ENCODE data around the gene PLEK.
"Not testable (repeated sequence)": the region's sequence is repeated elsewhere in the genome, so short reads cannot be mapped to it uniquely, and the experiment has no call there.

PLEK gene

DNA sequence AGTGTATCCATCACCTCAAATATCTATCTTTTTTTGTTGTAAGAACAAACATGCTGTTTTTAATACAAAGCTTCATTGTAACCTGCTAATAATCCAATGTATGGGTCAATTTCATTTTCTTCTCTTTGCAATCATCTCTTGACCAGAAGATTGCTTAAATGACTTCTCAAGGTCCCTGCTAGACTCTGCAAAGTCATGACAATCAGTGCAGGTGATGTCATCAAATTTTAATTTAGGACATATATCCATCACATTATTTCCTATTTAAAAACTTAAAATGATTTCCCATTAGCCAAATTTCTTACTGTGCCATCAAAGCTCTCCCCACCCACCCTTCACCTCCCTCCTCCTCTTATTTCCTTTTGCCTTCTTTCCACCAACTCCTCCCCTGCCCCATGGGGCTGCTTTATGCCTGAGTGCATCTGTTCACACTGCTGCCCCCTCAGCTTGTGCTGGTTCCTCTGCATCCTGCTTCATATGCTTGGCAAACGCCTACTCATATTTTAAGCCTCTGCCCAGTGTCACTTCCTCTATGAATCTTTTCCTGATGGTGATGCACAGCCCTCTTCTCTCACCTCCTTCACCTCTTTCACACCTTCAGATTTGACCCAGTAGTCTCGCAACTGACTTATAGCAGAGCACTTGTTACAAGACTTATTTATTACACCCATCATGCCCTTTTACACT is 20.3 kb downstream of the PLEK start:
- no peak for DNase-seq (ENCODE audit: low read depth in 2 of 2)

DNA sequence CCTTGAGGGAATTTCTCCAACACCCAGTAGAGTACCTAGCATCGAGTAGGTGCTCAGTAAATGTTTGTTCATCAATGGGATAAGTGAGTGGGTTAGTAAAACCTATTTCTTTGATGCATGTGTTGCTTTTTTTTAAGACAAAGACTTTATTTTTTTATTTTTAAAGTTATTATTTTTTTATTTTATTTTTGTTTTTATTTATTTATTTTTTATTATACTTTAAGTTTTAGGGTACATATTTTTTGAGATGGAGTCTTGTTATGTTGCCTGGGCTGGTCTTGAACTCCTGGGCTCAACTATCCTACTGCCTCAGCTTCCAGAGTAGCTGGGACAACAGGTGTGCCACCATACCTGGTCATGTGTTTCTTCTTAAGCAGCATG is 20.8 kb downstream of the PLEK start:
- DNase-seq (ENCODE audit: low read depth in 2 of 2): no peak

DNA sequence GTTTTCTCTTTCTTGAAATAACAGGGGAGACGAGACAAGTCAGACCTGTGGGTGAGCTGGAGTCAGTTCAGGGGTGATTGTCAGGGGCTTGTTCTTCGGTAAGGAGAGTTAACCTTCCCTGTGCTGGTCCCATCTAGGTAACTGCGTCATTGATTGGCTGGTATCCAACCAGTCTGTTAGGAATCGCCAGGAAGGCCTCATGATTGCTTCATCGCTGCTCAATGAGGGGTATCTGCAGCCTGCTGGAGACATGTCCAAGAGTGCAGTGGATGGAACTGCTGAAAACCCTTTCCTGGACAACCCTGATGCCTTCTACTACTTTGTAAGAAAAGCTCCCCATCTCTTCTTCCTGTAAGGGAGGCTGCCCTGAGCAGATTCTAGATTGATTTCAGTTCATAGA is 21.3 kb downstream of the PLEK start:
- DNase-seq (ENCODE audit: low read depth in 2 of 2): no peak

DNA sequence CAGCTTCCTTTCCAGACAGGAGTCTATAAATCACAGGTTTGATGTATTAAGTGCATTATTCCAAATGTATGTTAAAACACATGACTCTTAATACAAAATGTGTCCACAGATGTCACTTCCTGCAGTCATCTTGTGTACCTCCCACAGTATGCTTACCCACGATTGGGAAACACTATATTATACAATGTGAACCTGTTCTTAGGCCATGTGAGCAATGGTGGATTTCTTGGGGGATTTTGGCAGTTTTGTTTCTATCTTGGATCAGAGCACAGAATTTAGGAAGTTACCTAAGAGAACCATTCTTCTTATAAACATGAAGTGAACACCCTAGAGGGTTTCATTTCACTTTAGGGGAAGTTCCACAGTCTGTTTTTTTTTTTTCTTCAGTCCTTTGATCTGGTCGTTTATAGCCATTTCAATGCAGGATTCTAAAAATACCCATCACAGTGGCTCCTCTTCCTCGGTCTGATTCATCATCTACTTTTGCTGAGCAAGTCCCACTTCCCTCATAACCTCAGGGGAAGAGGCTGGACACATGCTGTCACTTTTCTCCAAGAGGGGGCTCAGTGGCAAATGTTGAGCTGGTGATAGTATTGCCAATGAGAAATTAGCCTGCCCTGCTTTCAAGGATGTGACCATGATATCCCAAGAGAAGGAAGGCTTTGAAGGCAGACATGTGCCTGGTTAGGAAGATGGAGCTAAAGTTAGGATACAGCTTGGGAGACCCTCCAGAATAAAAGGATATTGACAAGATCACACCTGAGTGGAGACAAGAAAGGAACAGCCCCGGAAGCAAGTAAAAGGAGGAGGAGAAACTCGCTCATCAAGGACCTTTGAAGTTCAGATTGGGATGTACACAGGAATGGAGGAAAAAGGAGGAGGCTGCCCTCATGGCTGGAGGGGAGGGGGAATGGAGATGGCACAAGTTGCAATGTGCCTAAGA is 22.6 kb downstream of the PLEK start:
- no peak for DNase-seq (ENCODE audit: low read depth in 2 of 2)

DNA sequence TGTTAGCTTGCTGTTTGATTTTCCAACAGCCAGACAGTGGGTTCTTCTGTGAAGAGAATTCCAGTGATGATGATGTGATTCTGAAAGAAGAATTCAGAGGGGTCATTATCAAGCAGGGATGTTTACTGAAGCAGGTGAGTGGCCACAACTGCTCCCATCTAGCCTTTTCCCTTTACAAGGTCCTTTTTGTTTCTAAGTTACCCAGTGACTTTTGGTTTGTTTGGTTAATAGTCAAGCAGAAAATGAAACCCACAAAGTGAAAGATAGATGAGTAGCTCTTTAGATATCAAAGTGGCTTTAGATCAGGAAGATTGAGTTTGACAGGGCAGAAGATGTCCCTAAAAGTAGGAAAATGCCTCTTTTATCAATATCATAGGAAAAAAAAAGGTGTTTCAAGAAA is 23.3 kb downstream of the PLEK start:
- no peak for DNase-seq (ENCODE audit: low read depth in 2 of 2)

DNA sequence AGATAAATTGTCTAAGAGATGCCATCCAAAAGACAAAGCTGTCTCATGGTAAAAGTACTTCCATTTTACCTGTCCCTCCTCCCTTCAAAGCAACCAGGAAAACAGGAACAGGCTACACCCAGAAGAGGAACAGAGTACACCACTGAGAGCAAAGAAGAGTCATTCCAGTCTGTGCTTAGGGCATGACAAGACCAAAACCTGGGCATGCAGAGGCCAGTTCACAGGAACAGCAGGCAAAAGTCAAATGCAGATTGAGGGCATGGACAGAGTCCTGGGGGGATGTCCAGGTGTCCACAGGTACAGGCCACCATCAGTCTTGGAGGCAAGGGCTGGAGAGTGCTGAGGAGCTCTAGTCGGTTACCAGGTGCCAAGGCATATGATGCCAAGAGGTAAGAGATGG is 23.7 kb downstream of the PLEK start:
- no peak for DNase-seq (ENCODE audit: low read depth in 2 of 2)

DNA sequence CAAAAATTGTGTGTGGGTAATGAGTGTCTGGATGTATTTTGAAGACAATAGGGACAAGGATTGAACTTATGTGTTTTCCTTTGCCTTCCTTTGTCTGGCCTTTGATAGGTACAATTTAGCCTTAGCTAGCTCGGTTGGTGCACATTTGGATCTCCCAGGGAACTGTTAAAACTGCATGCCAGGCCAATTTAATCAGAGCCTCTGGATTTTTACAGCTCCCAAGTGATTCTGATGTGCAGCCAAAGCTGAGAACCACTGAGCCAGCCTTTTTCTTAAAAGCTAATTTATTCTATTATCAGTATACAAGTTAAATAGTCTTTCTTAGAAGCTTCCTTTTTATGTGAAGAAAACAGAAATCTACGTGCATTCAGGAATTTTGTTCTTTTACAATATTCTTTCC is 25.0 kb downstream of the PLEK start:
- no peak for DNase-seq (ENCODE audit: low read depth in 2 of 2)

DNA sequence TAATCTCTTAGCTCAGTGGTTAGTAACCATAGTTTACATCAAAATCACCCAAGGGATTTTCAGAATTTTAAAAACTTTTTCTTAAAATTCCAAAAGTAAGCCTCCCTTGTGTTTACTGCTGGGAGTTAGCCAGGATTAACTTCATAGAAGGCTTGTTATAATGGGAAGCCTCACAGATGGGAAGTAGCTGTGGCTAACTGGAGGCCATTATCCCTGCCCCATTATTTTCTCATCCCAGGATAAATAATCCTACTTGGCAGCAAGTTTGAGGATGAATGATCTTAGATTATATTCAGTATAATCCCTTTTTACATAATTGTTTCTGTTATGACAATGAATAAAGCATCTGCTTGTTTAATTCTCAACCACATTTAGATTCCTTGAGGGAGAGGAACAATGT is 25.5 kb downstream of the PLEK start:
- no peak for DNase-seq (ENCODE audit: low read depth in 2 of 2)

DNA sequence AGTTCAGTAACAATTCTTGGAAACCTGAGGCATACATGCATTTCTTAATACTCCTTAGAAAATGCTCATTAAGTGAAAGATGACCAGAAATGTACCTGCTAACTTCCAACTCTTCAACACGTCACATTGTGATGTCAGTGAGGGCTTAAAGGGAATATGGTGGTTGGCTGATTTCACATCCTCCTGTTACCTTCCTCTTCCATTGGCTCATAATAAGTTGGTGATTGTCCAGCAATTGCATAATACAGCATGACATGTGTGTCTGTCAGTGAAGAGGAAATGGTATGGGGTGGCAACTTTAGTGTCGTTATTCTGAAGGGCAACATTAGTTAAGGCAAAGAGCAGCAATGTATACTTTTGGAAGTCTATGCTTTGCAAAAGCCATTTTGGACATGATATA is 26.0 kb downstream of the PLEK start:
- no peak for DNase-seq (ENCODE audit: low read depth in 2 of 2)

DNA sequence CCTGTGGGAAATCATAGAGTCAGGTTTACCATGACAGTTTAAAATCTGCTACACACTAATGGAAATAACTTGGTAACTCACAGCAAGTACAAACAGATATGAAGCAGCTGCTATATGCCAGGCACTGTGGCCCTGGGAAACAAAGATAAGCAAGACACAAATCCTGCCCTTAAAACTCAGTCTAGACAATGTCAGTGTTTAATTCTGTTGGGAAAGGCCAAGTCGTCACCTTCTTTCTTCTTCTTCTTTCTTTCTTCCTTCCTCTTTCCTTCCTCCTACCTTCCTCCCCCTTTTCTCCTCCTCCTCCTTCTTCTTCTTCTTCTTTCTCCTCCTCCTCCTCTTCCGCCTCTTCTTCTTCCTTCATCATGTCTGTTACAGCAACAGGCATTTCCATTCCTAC is 26.8 kb downstream of the PLEK start:
- DNase-seq (ENCODE audit: low read depth in 2 of 2): no peak

DNA sequence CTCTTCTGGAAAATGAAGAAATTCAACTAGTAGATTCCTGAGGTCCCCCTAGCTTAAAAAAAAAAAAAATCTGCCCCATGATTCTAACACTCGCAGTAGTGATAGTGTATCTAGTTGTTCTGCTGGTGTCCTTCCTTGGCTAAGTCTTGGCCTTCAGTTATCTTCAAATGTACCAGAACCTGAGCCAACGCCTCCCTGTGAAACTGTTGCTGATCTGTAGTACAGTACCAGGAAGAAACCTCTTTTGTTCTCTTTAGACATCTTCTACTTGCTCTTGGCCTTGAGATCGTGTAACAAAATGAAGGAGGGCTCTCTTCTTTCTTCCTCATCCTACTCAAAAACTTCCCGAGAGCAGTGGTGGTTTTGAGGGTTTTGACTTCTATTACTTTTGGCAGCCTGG is 31.0 kb downstream of the PLEK start:
- DNase-seq (ENCODE audit: low read depth in 2 of 2): no peak

DNA sequence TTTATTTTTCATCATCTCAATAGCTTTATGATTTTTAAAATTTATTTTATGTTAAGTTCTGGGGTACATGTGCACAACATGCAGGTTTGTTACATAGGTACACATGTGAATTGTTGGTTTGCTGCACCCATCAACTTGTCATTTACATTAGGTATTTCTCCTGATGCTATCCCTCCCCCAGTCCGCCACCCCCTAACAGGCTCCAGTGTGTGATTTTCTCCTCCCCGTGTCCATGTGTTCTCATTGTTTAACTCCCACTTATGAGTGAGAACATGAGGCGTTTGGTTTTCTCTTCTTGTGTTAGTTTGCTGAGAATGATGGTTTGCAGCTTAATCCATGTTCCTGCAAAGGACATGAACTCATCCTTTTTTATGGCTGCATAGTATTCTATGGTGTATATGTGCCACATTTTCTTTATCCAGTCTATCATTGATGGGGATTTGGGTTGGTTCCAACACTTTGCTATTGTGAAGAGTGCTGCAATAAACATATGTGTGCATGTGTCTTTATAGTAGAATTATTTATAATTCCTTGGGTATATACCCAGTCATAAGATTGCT is 32.7 kb downstream of the PLEK start:
- DNase-seq (ENCODE audit: low read depth in 2 of 2): not testable (repeated sequence)

DNA sequence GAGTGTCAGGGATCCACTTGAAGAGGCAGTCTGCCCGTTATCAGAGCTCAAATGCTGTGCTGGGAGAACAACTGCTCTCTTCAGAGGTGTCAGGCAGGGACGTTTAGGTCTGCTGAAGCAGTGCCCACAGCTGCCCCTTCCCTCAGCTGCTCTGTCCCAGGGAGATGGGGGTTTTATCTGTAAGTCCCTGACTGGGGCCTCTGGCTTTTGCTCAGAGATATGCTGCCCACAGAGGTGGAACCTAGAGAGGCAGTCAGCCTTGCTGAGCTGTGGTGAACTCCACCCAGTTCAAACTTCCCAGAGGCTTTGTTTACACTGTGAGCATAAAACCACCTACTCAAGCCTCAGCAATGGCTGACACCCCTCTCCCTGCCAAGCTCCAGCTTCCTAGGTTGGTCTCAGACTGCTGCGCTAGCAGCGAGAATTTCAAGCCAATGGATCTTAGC is 38.1 kb downstream of the PLEK start:
- DNase-seq (ENCODE audit: low read depth in 2 of 2): no peak

DNA sequence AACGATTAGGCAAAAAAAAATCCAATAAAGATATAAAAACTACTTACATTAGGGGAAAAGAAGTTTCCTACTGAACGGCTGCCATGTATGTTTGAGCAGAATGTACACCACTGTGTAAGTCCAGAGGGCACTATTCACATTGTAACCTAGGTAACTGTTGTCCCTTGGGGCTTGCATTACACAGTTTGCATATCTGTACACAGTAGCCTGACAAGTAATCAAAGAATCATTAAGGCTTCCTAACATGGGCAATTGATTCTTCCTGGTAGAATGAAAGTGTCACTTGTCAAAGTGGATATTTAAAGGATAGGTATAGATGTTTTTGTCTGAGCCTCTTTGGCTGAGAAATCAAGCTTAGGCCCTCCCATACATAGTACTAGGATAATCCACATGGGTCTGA is 39.1 kb downstream of the PLEK start:
- no peak for DNase-seq (ENCODE audit: low read depth in 2 of 2)

DNA sequence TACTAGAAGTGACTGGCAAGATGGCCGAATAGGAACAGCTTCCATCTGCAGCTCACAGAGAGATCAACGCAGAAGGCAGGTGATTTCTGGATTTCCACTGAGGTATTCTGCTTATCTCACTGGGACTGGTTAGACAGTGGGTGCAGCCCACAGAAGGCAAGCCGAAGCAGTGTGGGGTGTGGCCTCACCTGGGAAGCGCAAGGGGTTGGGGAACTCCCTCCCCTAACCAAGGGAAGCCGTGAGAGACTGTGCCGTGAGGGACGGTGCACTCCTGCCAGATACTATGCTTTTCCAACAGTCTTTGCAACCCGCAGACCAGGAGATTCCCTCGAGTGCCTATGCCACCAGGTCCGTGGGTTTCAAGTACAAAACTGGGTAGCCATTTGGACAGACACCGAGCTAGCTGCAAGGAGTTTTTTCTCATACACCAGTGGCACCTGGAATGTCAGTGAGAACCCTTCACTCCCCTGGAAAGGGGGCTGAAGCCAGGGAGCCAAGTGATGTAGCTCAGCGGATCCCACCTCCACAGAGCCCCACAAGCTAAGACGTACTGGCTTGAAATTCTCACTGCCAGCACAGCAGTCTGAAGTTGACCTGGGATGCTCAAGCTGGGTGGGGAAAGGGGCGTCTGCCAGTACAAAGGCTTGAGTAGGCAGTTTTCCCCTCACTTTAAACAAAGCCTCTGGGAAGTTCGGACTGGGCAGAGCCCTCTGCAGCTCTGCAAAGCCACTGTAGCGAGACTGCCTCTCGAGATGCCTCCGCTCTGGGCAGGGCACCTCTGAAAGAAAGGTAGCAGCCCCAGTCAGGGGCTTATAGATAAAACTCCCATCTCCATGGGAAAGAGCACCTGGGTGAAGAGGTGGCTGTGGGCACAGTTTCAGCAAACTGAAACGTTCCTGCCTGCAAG is 40.1 kb downstream of the PLEK start:
- no peak for DNase-seq (ENCODE audit: low read depth in 2 of 2)

DNA sequence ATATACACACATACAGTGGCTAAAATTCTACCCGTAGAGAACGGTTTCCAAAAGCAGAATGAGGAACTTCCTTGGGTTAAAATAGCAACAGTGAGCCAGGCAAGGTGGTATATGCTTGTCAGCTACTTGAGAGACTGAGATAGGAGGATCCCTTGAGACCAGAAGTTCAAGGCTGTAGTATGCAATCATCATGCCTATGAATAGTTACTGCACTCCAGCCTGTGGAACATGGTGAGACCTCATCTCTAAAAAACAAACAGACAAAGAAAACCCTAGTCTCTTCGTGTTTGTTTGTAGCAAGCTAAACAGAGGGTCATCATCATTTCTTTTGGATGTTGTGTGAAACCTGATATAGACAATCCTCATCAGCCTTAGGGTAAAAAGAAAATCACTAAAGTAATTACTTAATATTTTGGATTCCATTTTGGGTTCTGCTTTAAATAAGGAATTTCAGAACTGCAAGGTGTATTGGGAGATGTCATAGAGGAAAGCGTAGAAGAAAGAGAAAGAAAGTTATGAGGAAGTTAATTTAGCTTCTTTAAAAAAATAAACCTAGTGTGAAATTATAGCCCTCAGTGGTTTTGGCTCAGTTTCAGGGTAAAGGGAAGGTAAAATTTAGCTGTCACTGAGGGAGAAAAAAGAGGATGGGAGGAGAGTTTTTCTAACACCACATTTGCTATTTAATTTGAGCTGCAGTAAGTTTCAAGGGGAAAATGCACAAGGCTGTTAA is 46.5 kb downstream of the PLEK start:
- no peak for DNase-seq (ENCODE audit: low read depth in 2 of 2)

DNA sequence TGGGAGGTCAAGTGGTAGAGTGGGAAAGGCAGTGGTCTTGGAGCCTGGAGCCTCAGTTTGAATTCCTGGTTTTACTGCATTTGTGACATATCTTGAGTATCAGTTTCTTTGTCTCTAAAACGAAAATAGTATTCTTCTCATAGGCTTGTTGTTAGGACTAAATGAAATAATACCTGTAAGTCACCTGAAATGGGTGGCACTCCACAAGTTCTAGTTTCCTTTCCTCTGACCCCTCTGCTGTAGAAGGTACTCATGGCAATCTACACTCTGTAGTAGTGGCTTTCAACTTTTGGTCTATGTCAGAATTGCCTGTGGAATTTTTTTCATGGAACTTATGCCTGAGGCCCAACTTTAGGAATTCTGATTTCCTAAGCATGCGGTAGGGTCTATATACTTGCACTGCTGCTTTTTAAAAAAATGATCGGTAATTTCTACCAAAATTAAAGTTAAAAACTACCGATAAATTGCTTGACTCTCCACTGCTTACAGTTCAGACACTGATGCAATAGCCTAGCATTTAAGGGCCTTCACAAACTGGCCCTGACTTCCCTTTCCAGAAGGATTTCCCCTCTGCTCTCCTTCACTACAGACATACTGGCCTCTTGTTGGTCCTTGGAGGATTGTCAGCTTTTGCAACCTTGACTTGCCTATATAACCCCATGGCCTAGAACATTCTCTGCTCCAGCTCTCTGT is 47.2 kb downstream of the PLEK start:
- no peak for DNase-seq (ENCODE audit: low read depth in 2 of 2)

DNA sequence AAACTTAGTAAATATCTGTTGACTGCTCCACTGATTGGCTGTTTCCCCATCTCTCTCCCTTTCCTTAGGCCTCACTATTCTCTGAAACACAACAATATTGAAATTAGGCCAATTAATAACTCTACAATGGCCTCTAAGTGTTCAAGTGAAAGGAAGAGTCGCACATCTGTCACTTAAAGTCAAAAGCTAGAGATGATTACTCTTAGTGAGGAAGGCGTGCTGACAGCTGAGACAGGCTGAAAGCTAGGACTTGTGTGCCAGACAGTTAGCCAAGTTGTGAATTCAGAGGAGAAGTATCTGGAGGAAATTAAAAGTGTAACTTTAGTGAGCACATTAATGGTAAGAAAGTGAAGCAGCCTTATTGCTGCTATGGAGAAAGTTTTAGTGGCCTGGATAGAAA is 48.4 kb downstream of the PLEK start:
- no peak for DNase-seq (ENCODE audit: low read depth in 2 of 2)

DNA sequence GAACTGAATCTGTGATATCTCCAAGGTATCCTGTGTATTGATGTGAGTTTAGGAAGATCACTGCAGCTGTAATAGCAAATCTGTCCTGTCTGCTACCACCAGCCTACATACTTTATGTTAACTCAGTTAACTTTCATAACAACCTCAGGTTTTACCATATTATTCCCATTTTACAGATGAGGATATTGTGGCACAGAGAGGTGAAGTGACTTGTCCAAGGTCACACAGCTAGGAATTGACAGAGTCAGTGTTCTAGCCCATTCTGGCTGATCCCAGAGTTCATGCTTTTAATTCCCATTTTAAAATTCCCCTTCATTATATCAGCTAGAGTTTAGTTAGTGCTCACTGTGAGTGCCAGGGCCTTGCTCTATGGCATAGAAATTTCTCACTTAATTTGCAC is 49.4 kb downstream of the PLEK start:
- no peak for DNase-seq (ENCODE audit: low read depth in 2 of 2)

DNA sequence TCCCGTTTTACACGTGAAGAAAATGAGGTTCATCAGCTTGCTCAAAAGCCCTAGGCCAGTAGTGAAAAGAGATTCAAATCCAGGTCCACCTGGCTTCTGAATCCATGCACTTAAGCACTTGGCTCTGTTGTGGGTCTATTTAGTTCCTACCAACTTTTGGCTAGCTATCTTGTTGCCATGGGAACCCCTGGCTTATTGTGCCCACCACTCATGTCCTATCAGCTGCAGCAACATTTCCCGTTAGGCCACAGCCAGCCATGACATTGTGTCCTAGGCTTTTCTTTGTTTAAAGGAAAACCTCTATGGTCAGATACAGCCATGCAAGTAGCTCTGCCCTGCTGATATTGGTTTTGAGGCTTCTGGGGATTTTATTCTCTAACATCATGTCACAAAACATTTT is 49.8 kb downstream of the PLEK start:
- DNase-seq (ENCODE audit: low read depth in 2 of 2): no peak

DNA sequence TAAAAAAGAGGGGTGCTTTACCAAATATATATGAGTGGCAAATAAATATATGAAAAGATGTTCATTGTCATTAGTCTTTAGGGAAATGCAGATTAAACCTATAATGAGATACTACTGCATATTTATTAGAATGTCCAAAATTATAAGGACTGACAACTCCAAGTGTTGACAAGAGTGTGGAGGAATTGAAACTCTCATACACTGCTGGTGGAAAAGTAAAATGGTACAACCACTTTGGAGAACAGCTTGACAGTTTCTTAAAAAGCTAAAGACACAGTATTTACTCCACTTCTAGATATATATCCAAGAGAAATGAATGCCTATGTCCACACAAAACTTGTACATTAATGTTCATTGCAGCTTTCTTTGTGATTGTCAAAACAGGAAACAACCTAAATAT is 50.4 kb downstream of the PLEK start:
- DNase-seq (ENCODE audit: low read depth in 2 of 2): no peak

All from fibroblast of skin of left quadriceps (primary cell).